Testis (tissue), 3 donors: ENCODE measurements around the gene BSN. TPM values are rescaled to one million over a fixed set of nuclear protein-coding genes. Genes with fewer than 3 reads are reported as not detected.
A peak's percentile ranks its signal among the peaks of the same experiment; 100 is the strongest.

ENCODE experiments used
- DNase-seq: peaks from one replicate; pipeline ENCODE4 v3.0.0-alpha.2; 2019
- H3K27ac ChIP-seq, 2 donors: fragments of 200-600 bp; sonication (generic); one replicate each; pipeline ENCODE4 v1.5.1; 2019
- H3K27me3 ChIP-seq: fragments of 200-600 bp; sonication (generic); one replicate; pipeline ENCODE4 v1.5.1; 2019
- H3K36me3 ChIP-seq: fragments of 200-600 bp; sonication (generic); one replicate; pipeline ENCODE4 v1.5.1; 2017; ENCODE audit warnings: low read depth; ENCODE audit errors: missing control alignments
- H3K4me1 ChIP-seq: fragments of 200-600 bp; sonication (generic); one replicate; pipeline ENCODE4 v1.5.1; 2019
- H3K4me3 ChIP-seq, 2 donors: fragments of 200-600 bp; sonication (generic); one replicate each; pipeline ENCODE4 v1.5.1; 2017 to 2019
- H3K9me3 ChIP-seq: fragments of 200-600 bp; sonication (generic); one replicate; pipeline ENCODE4 v1.5.1; 2017
- POLR2A ChIP-seq: fragments of 450-650 bp; IDR thresholded peaks from one replicate; pipeline ENCODE4 v1.6.1; 2017; ENCODE audit warnings: antibody characterized with exemption, mild to moderate bottlenecking, moderate library complexity
- WGBS, 2 donors: methylation state at CpG; one replicate each; pipeline ENCODE4 v1.1.5; 2018; 5-methylcytosine and 5-hydroxymethylcytosine counted together
- intact Hi-C: fragments of 100-400 bp; cut with DNase I; formaldehyde crosslinking; loops from one replicate; pipeline ENCODE4 v1.15.1; 2023; ENCODE audit warnings: low total_unique reads
- polyA plus RNA-seq: library from polyadenylated mRNA; stranded (reverse); fragments of 350-450 nt; fragmentation: Illumina TruSeq; extraction: RNeasy Lipid Tissue Mini Kit (QIAGEN cat#74804); gene quantifications from one replicate; pipeline ENCODE4 v1.2.3, GENCODE V29; 2014; ENCODE audit warnings: low read depth, low replicate concordance; ENCODE audit not compliant: insufficient read depth
- total RNA-seq, 2 donors: library from RNA; depleted of rRNA; stranded (reverse); fragments of >200 nt; gene quantifications; one replicate each; pipeline ENCODE4 v1.2.3, GENCODE V29; 2016
- TF ChIP-seq, protein P1 (sequence below), 3 experiments: fragments of 450-650 bp in 2 of 3; fragments of 200-600 bp in 1 of 3; sonication (generic) in 1 of 3; IDR thresholded peaks; one replicate each; pipeline ENCODE4 v1.5.1; 2016 to 2019; ENCODE audit warnings: antibody characterized with exemption in 3 of 3, mild to moderate bottlenecking in 2 of 3, moderate library complexity in 1 of 3

BSN gene
- total and polyA plus RNA-seq, 3 donors from 2014 or later: 9.9 to 25.3 (median 18.9) TPM

DNA sequence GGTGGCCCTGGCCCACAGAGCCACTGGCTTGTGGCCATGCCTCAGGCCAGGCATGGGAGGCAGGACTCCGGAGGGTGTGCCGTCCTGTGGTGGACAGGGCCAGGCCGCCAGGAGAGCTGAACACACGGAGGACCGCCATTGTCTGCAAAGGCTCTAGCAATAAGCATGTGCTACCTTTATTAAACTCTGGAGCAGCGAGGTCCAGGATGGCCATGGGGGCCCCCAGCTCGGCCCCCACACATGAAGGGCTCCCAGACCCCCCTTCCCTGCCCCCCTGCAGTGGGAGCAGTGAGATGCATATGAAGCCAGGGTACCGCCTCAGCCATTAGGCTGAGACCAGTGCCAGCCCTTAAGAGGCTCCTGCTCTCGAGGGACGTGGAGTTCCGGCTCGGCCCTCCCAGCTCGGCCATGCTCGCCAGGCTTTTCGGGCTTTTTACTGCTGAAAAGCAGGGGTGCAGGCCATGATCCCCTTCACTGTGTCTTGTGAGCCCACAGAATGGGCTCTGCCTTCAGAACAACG, 162.5 kb downstream of the BSN start:
- Histone ChIP-seq H3K4me3 (no peak overlapping the region), H3K36me3 (no peaks in the 10 kb centered on the region), H3K27ac (no peak overlapping the region), H3K9me3 (no peaks in the 10 kb centered on the region), H3K4me1 (peaks cover 8% of the 10 kb centered on the region), H3K27me3 (no peaks in the 10 kb centered on the region)
- intact Hi-C loops: no loop called here
- no peak for DNase-seq
- TF ChIP-seq POLR2A: no peak
- TF ChIP-seq, protein P1, sequence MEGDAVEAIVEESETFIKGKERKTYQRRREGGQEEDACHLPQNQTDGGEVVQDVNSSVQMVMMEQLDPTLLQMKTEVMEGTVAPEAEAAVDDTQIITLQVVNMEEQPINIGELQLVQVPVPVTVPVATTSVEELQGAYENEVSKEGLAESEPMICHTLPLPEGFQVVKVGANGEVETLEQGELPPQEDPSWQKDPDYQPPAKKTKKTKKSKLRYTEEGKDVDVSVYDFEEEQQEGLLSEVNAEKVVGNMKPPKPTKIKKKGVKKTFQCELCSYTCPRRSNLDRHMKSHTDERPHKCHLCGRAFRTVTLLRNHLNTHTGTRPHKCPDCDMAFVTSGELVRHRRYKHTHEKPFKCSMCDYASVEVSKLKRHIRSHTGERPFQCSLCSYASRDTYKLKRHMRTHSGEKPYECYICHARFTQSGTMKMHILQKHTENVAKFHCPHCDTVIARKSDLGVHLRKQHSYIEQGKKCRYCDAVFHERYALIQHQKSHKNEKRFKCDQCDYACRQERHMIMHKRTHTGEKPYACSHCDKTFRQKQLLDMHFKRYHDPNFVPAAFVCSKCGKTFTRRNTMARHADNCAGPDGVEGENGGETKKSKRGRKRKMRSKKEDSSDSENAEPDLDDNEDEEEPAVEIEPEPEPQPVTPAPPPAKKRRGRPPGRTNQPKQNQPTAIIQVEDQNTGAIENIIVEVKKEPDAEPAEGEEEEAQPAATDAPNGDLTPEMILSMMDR (IDR thresholded peaks at IDR 0.05): no peak
- 90 to 93% methylated on average over 5 to 16 of the region's 16 CpGs for WGBS, 2 donors

DNA sequence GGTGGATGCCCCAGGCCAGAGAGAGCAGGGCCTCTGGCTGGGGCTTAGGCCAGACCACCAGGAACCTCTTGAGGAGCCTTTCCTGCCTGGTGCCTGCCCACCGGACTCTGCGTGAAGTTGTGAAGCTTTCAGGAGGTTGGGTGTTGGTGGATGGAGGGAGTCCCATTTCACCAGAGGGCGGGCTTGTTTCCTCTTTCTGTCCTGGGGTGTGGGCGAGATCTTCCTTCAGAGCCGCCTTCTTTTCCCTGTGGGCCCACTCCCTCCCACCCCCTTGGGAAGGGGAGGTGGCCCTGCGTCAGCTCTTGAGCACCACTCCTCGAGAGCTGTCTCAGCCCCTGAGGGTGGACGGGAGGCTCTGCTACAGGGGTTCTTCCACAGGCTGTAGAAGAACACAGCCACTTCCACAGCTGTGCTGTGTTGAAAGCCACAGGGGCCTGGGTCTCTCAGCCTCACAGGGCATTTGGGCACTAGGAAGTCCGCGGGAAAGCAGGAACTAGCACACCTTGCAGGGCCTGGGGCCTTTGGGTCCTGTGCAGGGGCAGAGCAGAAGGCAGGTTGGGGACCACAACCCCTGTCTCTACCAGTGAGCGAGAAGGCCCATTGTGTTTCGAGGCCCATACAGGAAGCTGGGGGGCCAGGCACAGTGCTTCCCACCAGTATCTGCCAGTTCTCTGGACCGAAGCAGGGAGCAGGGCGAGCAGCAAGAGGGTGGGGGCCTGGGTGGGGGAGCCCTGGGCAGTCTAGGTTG, 163.1 kb downstream of the BSN start:
- TF ChIP-seq, protein P1 (IDR thresholded peaks at IDR 0.05): no peak
- TF ChIP-seq POLR2A: no peak
- Histone ChIP-seq H3K27me3 (no peaks in the 10 kb centered on the region), H3K27ac (peak overlapping the region in 1 of 2 donors; percentile 6), H3K36me3 (no peaks in the 10 kb centered on the region), H3K9me3 (no peaks in the 10 kb centered on the region), H3K4me1 (peaks cover 10% of the 10 kb centered on the region), H3K4me3 (no peak overlapping the region)
- WGBS, 2 donors: 85 to 88% methylated on average over 8 to 14 of the region's 14 CpGs
- DNase-seq: no peak
- intact Hi-C loops: no loop called here

DNA sequence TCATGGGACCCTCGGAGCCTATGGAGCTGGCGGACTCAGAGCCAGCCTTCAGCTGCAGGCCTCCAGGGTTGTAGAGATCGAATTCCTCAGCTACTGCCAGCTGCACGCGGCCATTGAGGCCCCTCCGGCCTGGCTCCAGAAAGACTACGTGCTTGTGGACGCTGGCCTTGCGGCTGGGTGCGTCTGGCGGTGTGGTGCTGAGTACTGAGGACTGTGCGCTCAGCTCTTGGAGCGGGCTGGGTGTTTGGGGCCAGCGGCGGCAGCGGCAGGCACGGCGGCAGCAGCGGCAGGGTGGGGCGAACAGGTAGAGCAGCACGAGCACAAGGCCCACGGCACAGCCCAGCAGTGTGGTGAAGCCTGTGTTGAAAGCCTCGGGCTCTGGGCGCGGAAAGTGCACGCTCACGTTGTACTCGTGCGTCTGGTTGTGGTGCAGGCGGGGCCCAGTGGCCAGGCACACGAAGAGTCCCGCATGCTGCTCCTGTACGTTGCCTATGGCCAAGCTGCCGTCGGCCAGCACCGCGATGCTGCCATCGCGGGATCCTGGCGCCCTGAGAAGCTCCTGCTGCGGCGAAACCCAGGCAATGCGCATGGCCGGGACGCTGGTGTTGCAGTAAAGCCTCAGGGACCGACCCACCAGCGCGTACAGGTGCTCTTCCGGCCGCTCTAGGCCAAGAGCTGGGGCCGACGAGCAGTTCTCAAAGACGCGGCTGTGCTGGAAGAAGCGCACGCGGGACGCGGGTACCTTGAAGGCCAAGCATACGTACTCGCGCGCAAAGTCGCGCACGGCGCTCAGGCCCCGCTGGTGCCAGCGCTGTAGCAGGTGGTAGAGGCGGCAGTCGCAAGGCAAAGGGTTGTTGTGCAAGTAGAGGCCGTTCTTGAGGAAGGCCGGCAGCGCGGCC, 163.9 kb downstream of the BSN start:
- Histone ChIP-seq H3K4me1 (peaks cover 18% of the 10 kb centered on the region), H3K4me3 (peak overlapping the region in 1 of 2 donors; percentile 58)
- intact Hi-C loops: no loop called here

DNA sequence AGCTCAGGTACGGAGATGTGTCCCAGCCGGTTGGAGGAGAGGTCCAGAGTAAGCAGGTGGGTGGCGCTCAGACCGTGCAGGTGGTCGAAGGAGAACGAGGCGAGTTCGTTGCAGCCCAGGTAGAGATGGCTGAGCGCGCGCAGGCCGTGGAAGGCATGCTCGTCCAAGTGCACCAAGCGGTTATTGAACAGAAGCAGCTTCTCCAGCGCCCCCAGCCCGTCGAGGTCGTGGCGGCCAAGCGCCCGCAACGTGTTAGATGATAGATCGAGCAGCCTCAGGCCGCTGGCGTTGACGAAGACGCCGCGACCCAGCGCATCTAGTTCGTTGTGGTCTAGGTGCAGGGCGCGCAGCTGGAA, 164.6 kb downstream of the BSN start:
- TF ChIP-seq POLR2A: no peak
- TF ChIP-seq, protein P1 (IDR thresholded peaks at IDR 0.05): no peak
- H3K4me3 ChIP-seq: peak overlapping the region; percentile 33 to 58
- WGBS, 2 donors: 4 to 14% methylated on average over 21 to 31 of the region's 33 CpGs
- intact Hi-C loops: no loop called here
- H3K4me1 ChIP-seq: peaks cover 19% of the 10 kb centered on the region
- no peaks in the 10 kb centered on the region for H3K36me3 ChIP-seq
- no peak for DNase-seq
- no peak overlapping the region for H3K27ac ChIP-seq
- H3K27me3 ChIP-seq: no peaks in the 10 kb centered on the region
- no peaks in the 10 kb centered on the region for H3K9me3 ChIP-seq

More for the DNA sequence above, 163.9 kb downstream of the BSN start:
- Histone ChIP-seq H3K9me3 (no peaks in the 10 kb centered on the region), H3K27ac (peak overlapping the region in 1 of 2 donors; percentile 6), H3K36me3 (no peaks in the 10 kb centered on the region), H3K27me3 (no peaks in the 10 kb centered on the region)
- WGBS, 2 donors: 15 to 60% methylated on average over 12 to 72 of the region's 75 CpGs
- TF ChIP-seq, protein P1 (IDR thresholded peaks at IDR 0.05): no peak
- no peak for TF ChIP-seq POLR2A
- DNase-seq: no peak
